Large intestine (tissue), 3 donors: ENCODE results near the gene AJAP1. TPM values are rescaled to one million over a fixed set of nuclear protein-coding genes. Genes with fewer than 3 reads are reported as not detected.

Experiments
- DNase-seq, 2 donors: peaks; one replicate each; pipeline versions ENCODE4 v3.0.0 to v3.0.0-alpha.2; 2013
- H3K27ac ChIP-seq: one replicate; pipeline ENCODE4 v1.5.1; 2013; ENCODE audit warnings: low read length
- H3K27me3 ChIP-seq: 2 replicates; pipeline ENCODE4 v1.6.1; 2013; ENCODE audit warnings: low read length; ENCODE audit not compliant: control insufficient read depth, insufficient read depth
- H3K36me3 ChIP-seq: 2 replicates; pipeline ENCODE4 v1.6.1; 2013; ENCODE audit warnings: low read length; ENCODE audit not compliant: control insufficient read depth, insufficient read depth
- H3K4me1 ChIP-seq: one replicate; pipeline ENCODE4 v1.6.1; 2013; ENCODE audit warnings: low read length; ENCODE audit not compliant: control insufficient read depth, insufficient read depth
- H3K4me3 ChIP-seq: one replicate; pipeline ENCODE4 v1.5.1; 2013; ENCODE audit warnings: low read length
- H3K9me3 ChIP-seq: one replicate; pipeline ENCODE4 v1.6.1; 2013; ENCODE audit warnings: mild to moderate bottlenecking, low read depth, low read length, moderate library complexity; ENCODE audit not compliant: control insufficient read depth
- WGBS: methylation state at CpG from one replicate; pipeline ENCODE4 v1.1.5; 2013; ENCODE audit warnings: low lambda C conversion rate; ENCODE audit not compliant: insufficient coverage; 5-methylcytosine and 5-hydroxymethylcytosine counted together
- polyA plus RNA-seq: library from polyadenylated mRNA; unstranded; fragments of 120-200 nt; gene quantifications from one replicate; pipeline ENCODE4 v1.2.1, GENCODE V29; 2013

The AJAP1 gene
- polyA plus RNA-seq, 1 donor, result 0.57 TPM

DNA sequence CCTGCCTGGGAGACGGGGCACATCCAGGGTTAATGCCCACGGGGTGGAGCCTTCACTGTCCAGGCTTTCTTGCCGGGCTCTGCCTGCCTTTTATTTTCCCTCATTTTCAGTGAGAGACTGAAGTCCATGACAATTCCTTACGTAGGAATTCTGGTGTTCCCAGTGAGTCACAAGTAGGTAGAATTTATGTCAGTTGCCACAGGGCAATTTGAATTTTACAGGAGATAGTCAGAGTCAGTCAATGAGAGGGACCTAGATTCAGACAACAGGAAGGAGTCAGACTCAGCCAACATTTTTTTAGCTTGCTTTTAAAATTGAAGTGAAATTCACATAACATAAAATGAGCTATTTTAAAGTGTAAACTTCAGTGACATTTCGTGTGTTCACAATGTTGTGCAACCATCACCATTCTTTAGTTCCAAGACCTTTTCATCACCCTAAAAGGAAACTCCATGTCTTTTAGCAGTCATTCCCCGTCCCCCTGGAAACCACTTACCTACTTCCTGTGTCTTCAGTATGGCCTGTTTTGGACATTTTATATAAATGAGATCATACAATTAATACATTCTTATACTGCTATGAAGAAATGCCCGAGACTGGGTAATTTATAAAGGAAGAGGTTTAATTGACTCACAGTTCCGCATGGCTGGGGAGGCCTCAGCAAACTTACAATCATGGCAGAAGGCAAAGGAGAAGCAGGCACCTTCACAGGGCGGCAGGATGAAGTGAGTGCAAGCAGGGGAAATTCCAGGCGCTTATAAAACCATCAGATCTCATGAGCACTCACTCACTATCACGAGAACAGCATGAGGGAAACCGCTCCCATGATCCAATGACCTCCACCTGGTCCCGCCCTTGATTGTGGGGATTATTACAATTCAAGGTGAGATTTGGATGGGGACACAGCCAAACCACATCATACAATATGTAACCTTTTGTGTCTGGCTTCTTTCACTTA lies 14.6 kb downstream of the AJAP1 start:
- no peaks in the 10 kb centered on the region for H3K27me3 ChIP-seq
- no peaks in the 10 kb centered on the region for H3K9me3 ChIP-seq
- no peak overlapping the region for H3K4me3 ChIP-seq
- no peak overlapping the region for H3K27ac ChIP-seq
- 100% methylated on average over 1 of the region's 13 CpGs for WGBS
- no peaks in the 10 kb centered on the region for H3K36me3 ChIP-seq
- DNase-seq, result no peak
- no peaks in the 10 kb centered on the region for H3K4me1 ChIP-seq

DNA sequence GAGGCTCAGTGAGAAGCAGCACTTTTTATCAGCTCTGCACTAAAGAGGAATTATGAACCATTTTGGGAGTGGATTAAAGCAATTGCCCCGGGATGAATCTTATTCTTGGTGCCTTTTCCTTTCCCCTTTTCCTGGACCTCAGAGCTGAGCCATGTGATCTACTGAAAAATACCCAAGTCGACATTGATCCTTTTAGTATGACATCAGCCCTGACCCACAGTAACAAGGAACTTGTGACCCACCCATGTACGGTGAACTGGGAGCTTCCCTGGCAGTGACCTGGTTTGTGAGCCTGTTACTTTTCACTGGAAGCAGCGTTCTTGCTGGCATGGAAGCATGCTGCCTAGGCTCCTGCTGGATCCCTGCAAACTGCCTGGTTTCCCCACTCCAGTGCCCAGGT lies 15.9 kb downstream of the AJAP1 start:
- no peaks in the 10 kb centered on the region for H3K9me3 ChIP-seq
- no peaks in the 10 kb centered on the region for H3K4me1 ChIP-seq
- H3K4me3 ChIP-seq, result no peak overlapping the region
- no peak overlapping the region for H3K27ac ChIP-seq
- H3K36me3 ChIP-seq, result no peaks in the 10 kb centered on the region
- H3K27me3 ChIP-seq, result no peaks in the 10 kb centered on the region
- no peak for DNase-seq
- no CpG with 5 or more reads among the region's 4 CpGs for WGBS

DNA sequence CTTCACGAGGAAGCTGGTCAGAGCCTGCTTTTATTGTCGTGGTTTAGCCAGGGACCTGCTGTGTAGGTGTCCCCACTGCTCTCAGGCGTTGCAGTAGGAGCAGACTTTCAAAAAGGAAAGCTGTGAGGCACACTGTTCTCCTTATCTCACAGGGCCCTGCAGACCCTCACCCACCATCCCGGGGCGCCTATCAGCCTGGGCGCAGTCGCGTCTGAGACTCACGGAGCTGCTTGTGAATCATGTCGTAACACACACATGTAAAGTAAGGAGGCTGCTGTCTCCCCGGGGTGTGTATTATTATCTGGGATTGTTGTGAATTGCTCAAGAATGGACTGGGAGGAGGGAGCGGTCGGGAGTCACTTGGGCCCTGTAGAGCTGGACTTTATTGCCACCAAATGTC lies 17.4 kb downstream of the AJAP1 start:
- DNase-seq, result no peak
- Histone ChIP-seq H3K9me3 (no peaks in the 10 kb centered on the region), H3K36me3 (no peaks in the 10 kb centered on the region), H3K27ac (no peak overlapping the region), H3K4me3 (no peak overlapping the region), H3K4me1 (no peaks in the 10 kb centered on the region), H3K27me3 (no peaks in the 10 kb centered on the region)
- WGBS, result no CpG with 5 or more reads among the region's 13 CpGs

DNA sequence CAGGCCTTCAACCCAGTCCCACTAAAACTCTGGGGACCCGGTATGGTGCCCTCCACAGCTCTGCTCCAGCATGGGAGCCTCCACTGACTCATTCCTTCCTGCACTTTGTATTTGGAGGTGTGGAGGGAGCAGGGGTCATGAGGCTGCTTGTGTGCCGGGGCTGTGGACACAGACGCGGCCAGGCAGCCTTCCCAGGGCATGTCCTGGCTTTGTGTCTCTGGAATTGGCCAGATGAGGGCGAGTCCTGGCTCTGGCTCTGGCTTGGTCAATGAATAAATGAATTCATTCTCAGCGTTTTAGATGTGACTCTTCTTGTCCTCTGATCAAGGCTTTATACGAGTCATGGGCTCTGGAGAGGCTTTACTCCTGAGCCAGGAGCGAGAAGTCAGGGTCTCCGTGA lies 19.1 kb downstream of the AJAP1 start:
- Histone ChIP-seq H3K27me3 (no peaks in the 10 kb centered on the region), H3K4me3 (no peak overlapping the region), H3K27ac (no peak overlapping the region), H3K9me3 (no peaks in the 10 kb centered on the region), H3K36me3 (no peaks in the 10 kb centered on the region), H3K4me1 (no peaks in the 10 kb centered on the region)
- DNase-seq, result no peak
- WGBS, result no CpG with 5 or more reads among the region's 9 CpGs

DNA sequence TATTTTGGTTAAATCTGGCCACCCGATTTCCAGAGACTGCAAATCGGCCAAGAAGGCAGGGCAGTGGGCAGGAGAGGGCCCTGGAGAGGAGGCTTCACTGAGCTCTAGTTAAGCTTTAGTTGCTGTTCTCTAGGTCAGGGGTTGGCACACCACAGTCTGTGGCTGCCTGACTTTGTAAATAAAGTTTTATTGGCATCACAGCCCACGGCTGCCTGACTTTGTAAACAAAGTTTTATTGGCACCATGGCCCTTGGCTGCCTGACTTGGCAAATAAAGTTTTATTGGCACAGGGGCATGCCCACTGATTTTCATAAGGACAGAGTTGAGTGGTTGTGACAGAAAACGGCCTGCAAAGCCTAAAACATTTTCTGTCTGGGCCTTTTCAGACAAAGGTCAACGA lies 19.7 kb downstream of the AJAP1 start:
- no peaks in the 10 kb centered on the region for H3K27me3 ChIP-seq
- WGBS, result 100% methylated on average over 2 of the region's 5 CpGs
- no peak for DNase-seq
- no peaks in the 10 kb centered on the region for H3K36me3 ChIP-seq
- H3K4me3 ChIP-seq, result no peak overlapping the region
- H3K27ac ChIP-seq, result no peak overlapping the region
- no peaks in the 10 kb centered on the region for H3K4me1 ChIP-seq
- H3K9me3 ChIP-seq, result no peaks in the 10 kb centered on the region

DNA sequence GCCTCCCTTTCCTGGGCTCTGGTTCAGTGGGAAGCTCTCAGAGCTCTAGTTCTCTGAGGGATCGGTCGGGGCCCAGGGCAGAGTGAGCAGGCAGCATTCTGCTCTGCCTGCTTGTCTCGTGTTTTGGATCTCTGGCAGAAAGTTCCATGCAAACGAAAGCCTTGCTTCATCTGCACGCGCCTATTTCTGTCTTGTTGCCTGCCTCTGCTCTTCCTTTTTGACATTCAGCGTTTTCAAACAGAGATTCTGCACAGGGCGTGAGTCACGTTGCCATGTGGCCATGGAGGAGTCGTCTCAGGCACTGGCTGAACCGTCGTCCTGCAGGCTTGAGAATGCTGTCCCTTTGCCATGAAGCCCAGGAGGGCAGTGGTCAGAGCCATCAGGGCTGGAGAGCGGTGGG lies 20.3 kb downstream of the AJAP1 start:
- DNase-seq, result no peak
- no peak overlapping the region for H3K4me3 ChIP-seq
- no CpG with 5 or more reads among the region's 13 CpGs for WGBS
- H3K4me1 ChIP-seq, result no peaks in the 10 kb centered on the region
- H3K27me3 ChIP-seq, result no peaks in the 10 kb centered on the region
- H3K27ac ChIP-seq, result no peak overlapping the region
- no peaks in the 10 kb centered on the region for H3K9me3 ChIP-seq
- no peaks in the 10 kb centered on the region for H3K36me3 ChIP-seq

DNA sequence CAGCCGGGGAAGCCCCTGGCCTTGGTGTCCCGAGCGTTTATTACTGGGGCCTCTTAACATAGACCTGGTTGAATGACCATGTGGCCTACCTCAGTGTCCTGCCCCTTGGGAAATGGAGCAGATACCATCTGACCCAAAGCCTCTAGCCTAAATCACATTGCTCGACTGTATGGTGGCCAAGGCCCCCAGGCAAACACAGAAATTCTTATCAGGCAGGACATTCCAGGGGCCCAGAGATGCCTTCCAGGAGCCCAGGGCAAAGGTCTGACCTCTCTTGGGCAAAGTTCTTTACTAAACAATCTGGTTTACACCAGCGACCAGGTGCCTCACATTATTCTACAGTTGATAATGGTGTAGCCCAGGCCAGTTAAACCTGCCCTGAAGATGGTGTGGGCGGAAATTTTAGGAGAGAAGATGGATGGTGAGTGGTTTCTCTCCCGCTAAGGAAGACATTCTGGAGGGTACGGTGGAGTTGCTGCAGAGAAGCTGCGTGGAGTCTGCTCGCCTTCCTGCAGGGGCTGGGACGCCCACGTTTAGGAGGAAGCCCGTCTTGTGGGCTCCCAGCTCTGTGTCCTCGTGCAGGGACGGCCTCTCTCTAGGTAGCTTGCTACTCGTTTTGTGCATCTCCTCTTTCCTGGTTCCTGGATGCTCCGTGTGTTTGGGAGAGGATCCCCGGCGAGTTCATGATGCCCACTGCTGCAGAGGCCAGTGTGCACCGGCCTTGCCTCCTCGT lies 21.2 kb downstream of the AJAP1 start:
- DNase-seq, result no peak
- no peak overlapping the region for H3K27ac ChIP-seq
- no peaks in the 10 kb centered on the region for H3K4me1 ChIP-seq
- H3K36me3 ChIP-seq, result no peaks in the 10 kb centered on the region
- WGBS, result no CpG with 5 or more reads among the region's 21 CpGs
- no peaks in the 10 kb centered on the region for H3K27me3 ChIP-seq
- H3K4me3 ChIP-seq, result no peak overlapping the region
- H3K9me3 ChIP-seq, result no peaks in the 10 kb centered on the region

DNA sequence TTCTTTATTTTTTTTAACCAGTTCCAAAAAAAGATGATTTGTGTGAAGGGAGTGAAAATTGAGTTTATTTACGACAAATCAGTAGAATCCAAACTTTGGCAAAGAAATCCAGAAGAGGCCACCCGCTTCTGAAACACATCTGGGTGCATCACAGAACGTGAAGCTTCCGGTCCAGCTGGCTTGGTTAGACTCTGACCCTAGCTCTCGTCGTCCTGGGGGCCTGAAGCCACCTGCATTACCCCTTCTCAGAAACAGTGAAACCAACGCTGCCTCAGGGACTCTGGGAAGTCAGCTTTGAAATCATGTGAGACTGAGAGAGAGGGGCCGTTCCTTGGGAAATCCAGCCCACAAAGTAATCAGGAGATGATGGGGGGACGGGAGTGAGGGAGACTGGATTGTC lies 21.8 kb downstream of the AJAP1 start:
- no peaks in the 10 kb centered on the region for H3K27me3 ChIP-seq
- no peaks in the 10 kb centered on the region for H3K9me3 ChIP-seq
- no peaks in the 10 kb centered on the region for H3K4me1 ChIP-seq
- H3K36me3 ChIP-seq, result no peaks in the 10 kb centered on the region
- H3K4me3 ChIP-seq, result no peak overlapping the region
- WGBS, result no CpG with 5 or more reads among the region's 9 CpGs
- DNase-seq, result no peak
- no peak overlapping the region for H3K27ac ChIP-seq

DNA sequence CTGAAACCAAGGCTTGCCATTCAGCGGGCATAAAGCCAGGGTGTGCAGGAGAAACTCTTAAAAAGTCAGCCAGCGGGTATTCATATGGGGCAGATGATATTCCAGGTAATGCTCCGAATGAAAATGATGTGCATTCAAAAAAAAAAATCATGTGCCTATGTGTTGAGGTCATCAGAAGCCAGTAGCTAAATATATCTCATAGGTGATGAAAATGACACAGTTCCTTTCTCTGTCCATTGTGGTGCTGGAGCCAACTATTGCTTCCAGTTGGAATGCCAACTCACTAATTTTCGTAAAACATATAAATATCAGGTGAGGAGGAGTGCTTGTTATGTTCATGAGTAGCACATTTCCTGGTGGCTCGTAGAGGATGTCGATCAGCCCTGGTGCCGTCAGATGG lies 23.2 kb downstream of the AJAP1 start:
- Histone ChIP-seq H3K27me3 (no peaks in the 10 kb centered on the region), H3K4me1 (no peaks in the 10 kb centered on the region), H3K36me3 (no peaks in the 10 kb centered on the region), H3K4me3 (no peak overlapping the region), H3K27ac (no peak overlapping the region), H3K9me3 (no peaks in the 10 kb centered on the region)
- no CpG with 5 or more reads among the region's 7 CpGs for WGBS
- DNase-seq, result no peak

DNA sequence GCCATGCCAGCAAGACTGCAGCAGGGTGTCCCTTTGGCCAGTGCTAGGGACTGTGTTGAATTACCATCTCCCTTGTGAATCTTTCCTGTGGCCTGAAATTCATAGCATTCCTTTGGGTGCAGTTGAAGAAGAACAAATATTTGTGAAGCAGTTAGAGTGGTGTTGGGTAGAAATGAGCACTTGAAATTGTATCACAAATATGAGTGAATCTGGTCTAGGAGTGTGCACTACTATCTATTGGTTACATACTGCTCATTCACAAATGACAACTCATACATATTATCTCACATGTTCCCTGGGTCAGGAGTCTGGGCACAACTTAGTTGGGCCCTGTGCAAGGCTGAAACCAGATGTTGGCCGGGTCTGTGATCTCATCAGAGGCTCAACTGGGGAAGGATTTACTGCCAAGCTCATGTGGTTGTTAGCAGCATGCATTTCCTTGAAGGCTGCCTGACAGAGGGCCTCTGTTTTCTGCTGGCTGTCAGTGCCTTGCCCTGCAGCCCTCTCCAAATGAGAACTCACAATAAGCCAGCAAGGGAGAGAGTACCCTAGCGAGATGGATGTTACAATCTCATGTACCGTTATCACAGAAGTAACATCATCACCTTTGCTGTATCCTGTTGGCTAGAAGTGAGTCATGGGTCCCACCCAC lies 23.8 kb downstream of the AJAP1 start:
- Histone ChIP-seq H3K27ac (no peak overlapping the region), H3K9me3 (no peaks in the 10 kb centered on the region), H3K4me3 (no peak overlapping the region), H3K4me1 (no peaks in the 10 kb centered on the region), H3K36me3 (no peaks in the 10 kb centered on the region), H3K27me3 (no peaks in the 10 kb centered on the region)
- no CpG with 5 or more reads among the region's 3 CpGs for WGBS
- DNase-seq, result no peak
